Activated CD4-positive, CD25-positive, alpha-beta regulatory T cell treated with anti-CD3 and anti-CD28 coated beads, Interleukin-2, amount 50 U/mL, for 24 hours (primary cell): ENCODE data around the gene KRTAP19-8.

ENCODE experiments used
- ATAC-seq, 2 donors: fragments of 150-1000 bp; cut with Tn5 transposase; one replicate each; pipeline ENCODE4 v1.10.0; 2021; ENCODE audit warnings: mild to moderate bottlenecking in 1 of 2, moderate library complexity in 1 of 2

Gene KRTAP19-8

DNA sequence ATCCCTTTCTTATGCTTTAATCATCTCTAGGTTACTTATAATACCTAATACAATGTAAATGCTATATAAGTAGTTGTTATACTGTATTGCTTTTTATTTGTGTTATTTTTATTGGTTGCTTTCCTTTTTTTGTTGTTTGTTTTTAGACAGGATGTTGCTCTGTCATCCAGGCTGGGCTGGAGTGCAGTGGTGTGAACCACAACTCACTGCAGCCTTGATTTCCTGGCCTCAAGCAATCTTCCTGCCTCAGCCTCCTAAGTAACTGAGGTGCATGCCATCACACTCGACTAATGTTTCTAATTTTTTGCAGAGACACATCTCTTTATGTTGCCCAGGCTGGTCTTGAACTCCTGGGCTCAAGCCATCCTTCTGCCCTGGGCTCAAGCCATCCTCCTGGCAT, 26.9 kb downstream of the KRTAP19-8 start:
- no peak for ATAC-seq

DNA sequence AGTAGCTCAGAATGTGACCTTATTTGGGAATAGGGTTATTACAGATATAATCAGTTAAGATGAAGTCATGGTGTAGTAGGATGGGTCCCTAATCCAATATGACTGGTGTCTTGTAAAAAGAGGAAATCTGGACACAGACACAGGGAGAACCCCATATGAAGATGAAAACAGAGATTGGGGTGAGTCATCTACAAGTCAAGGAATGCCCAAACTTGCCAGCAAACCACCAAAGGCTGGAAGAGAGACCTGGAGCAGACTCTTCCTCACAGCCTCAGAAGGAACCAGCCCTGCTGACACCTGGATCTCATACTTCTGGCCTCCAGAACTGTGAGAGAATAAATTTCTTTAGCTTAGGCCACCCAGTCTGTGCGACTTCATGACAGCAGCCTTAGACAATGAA, 29.9 kb downstream of the KRTAP19-8 start:
- ATAC-seq: no peak

DNA sequence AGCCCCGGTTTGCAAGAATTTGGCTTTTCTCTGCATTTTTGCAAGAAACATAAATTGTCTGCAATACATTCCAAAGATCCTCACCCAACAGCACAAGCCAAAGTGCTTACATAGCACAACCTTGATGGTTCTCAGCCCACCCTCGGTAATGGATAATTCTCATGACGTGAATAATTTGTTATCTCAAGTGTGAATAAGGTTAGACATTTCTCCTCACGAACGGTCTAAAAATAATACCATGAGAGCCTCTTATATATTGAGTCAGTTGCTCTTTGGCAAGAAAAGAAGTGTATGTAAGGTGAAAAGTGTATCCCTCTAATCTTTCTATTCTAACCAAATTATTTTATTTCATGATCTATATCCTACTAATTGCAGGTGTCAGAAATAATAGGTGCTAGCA, 33.3 kb downstream of the KRTAP19-8 start:
- no peak for ATAC-seq

GRCh38 chr21:31003471-31003870, 34.8 kb downstream of the KRTAP19-8 start:
- ATAC-seq: no peak

- ATAC-seq: no peak
Measured at GRCh38 chr21:30997541-30997940, 40.7 kb downstream of the KRTAP19-8 start.

DNA sequence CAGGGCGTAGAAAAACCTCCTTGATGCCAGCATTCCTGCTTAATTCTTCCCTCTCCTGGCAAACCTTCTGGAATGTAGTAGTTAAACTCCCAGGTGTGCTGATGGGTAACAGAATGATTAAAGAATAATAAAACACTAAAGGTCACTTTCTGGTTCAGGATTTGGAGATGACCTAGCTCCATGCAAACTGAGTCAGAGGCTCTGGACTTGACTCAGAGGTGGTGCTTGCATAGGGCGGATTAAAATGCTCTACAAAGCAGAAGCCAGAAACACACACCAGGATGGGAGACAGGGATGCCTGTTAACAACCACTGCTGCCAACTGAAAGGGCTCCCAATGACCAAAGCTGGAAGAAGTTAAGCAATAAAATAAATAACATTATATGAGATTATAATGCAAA, 41.5 kb downstream of the KRTAP19-8 start:
- no peak for ATAC-seq

DNA sequence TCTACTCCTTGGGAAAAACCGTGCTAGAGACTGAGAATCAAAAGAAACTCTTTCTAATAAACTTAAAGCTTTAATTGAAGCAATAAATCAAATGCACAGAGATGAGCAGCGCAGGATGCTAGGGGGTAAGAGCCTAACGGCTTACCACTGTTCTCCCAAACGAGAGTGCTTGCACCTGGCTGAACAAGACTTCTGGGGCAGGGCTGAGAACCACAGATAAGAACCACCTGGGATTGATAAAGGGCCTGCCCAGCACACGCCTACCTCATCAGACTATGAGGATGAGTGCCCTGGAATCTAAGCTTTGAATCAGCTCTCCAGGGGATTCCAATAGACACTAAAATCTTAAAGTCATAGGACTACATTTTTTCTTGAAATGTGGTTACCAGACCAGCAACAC, 43.3 kb downstream of the KRTAP19-8 start:
- ATAC-seq: no peak

GRCh38 chr21:30990514-30991262, 47.6 kb downstream of the KRTAP19-8 start:
- ATAC-seq: no peak

GRCh38 chr21:30988706-30989105, 49.6 kb downstream of the KRTAP19-8 start:
- no peak for ATAC-seq
